H1 (cell line): ENCODE measurements around the gene DSTYK. TPM values are rescaled to one million over a fixed set of nuclear protein-coding genes. Genes with fewer than 3 reads are reported as not detected.

ENCODE experiments used
- CTCF ChIA-PET: fragments of 300-600 bp; sonication (Branson Sonifier 250); formaldehyde crosslinking; loops from one replicate; lab custom pipeline; 2021; ENCODE audit not compliant: partially characterized antibody; lab: Charles Lee
- POLR2A ChIA-PET: fragments of 300-600 bp; sonication (Branson Sonifier 250); formaldehyde crosslinking; loops from one replicate; lab custom pipeline; 2021; ENCODE audit warnings: inconsistent platforms; ENCODE audit not compliant: partially characterized antibody; lab: Charles Lee
- DNase-seq, 2 experiments: peaks; one replicate each; pipeline versions ENCODE4 v3.0.0 to v3.0.0-alpha.2; 2010 to 2022; ENCODE audit warnings: low spot score in 2 of 2, low read depth in 1 of 2, mixed read lengths in 1 of 2
- FAIRE-seq: peaks from 2 replicates; lab custom pipeline; 2011; peaks lifted over from hg19 to GRCh38; lab: Jason Lieb, UNC
- H2AFZ ChIP-seq: 2 replicates; pipeline ENCODE4 v1.8.1; 2012; ENCODE audit warnings: low read length, inconsistent platforms
- H2AK5ac ChIP-seq: 2 replicates; pipeline ENCODE4 v1.6.1; 2013; ENCODE audit warnings: low read depth, low read length
- H2BK120ac ChIP-seq: replicated peaks from 2 replicates; pipeline ENCODE3; 2013; ENCODE audit warnings: low read depth, low read length, inconsistent platforms
- H2BK12ac ChIP-seq: 2 replicates; pipeline ENCODE4 v1.6.1; 2013; ENCODE audit warnings: low read depth, low read length
- H2BK15ac ChIP-seq: 2 replicates; pipeline ENCODE4 v1.6.1; 2013; ENCODE audit warnings: low read length
- H2BK20ac ChIP-seq: 2 replicates; pipeline ENCODE4 v1.6.1; 2013; ENCODE audit warnings: low read length
- H2BK5ac ChIP-seq: 2 replicates; pipeline ENCODE4 v1.6.1; 2013; ENCODE audit warnings: low read depth, low read length
- H3K14ac ChIP-seq: 2 replicates; pipeline ENCODE4 v1.6.1; 2013; ENCODE audit warnings: inconsistent platforms; ENCODE audit not compliant: insufficient read length
- H3K18ac ChIP-seq: 2 replicates; pipeline ENCODE4 v1.6.1; 2013; ENCODE audit warnings: low read length; ENCODE audit errors: extremely low read depth
- H3K23ac ChIP-seq: 2 replicates; pipeline ENCODE4 v1.6.1; 2013; ENCODE audit warnings: inconsistent platforms; ENCODE audit not compliant: insufficient read length
- H3K23me2 ChIP-seq: 2 replicates; pipeline ENCODE4 v1.6.1; 2013; ENCODE audit warnings: low read depth, low read length
- H3K27ac ChIP-seq: 2 replicates; pipeline ENCODE4 v1.6.1; 2011; ENCODE audit warnings: low read depth, low read length, inconsistent platforms
- H3K27me3 ChIP-seq, 4 experiments: replicated peaks in 1 of 4; 1 replicate in 1 of 4; 2 replicates in 3 of 4; pipeline versions ENCODE4 v1.6.1 to v1.8.1; 2011 to 2013; ENCODE audit warnings: low read length in 3 of 4, mild to moderate bottlenecking in 3 of 4, inconsistent platforms in 2 of 4, mixed read lengths in 2 of 4, moderate library complexity in 1 of 4; ENCODE audit not compliant: control insufficient read depth in 3 of 4, insufficient read depth in 3 of 4; ENCODE audit errors: extremely low read depth in 1 of 4
- H3K36me3 ChIP-seq, 4 experiments: 2 replicates each; pipeline versions ENCODE4 v1.6.1 to v1.8.1; 2011 to 2013; ENCODE audit warnings: mild to moderate bottlenecking in 4 of 4, low read length in 3 of 4, moderate library complexity in 2 of 4, control low read depth in 1 of 4, inconsistent platforms in 1 of 4; ENCODE audit not compliant: insufficient read depth in 4 of 4, control insufficient read depth in 2 of 4
- H3K4ac ChIP-seq: replicated peaks from 2 replicates; pipeline ENCODE3; 2013; ENCODE audit warnings: low read length, low read depth, mixed read lengths, inconsistent platforms; ENCODE audit not compliant: insufficient read length
- H3K4me1 ChIP-seq, 4 experiments: replicated peaks in 1 of 4; 1 replicate in 1 of 4; 2 replicates in 3 of 4; pipeline versions ENCODE4 v1.6.1 to v1.8.1; 2011 to 2013; ENCODE audit warnings: low read length in 3 of 4, inconsistent platforms in 2 of 4, mixed read lengths in 1 of 4; ENCODE audit not compliant: insufficient read depth in 4 of 4, control insufficient read depth in 3 of 4
- H3K4me2 ChIP-seq, 2 experiments: 2 replicates each; pipeline versions ENCODE4 v1.6.1 to v1.8.1; 2011 to 2013; ENCODE audit warnings: low read depth in 2 of 2, low read length in 2 of 2, control low read depth in 1 of 2, inconsistent platforms in 1 of 2, mild to moderate bottlenecking in 1 of 2; ENCODE audit not compliant: insufficient read depth in 1 of 2
- H3K4me3 ChIP-seq, 4 experiments: fragments of 200-600, 300-600 bp in 1 of 4; sonication (generic), shearing (Covaris generic), sonication (Bioruptor Twin) in 1 of 4; 2 replicates each; pipeline versions ENCODE4 v1.5.1 to v1.8.1; 2011 to 2016; ENCODE audit warnings: low read length in 4 of 4, low read depth in 3 of 4, control low read depth in 2 of 4, inconsistent platforms in 2 of 4, mild to moderate bottlenecking in 2 of 4, mixed read lengths in 1 of 4, moderate library complexity in 1 of 4; ENCODE audit not compliant: insufficient read depth in 2 of 4; ENCODE audit errors: extremely low read depth in 1 of 4
- H3K56ac ChIP-seq: replicated peaks from 2 replicates; pipeline ENCODE3; 2013; ENCODE audit warnings: low read depth, mild to moderate bottlenecking, mixed read lengths, low read length, inconsistent platforms; ENCODE audit not compliant: insufficient read length
- H3K79me1 ChIP-seq: 2 replicates; pipeline ENCODE4 v1.6.1; 2013; ENCODE audit warnings: low read depth, low read length, control low read depth
- H3K79me2 ChIP-seq, 2 experiments: 2 replicates each; pipeline versions ENCODE4 v1.6.1 to v1.8.1; 2012 to 2013; ENCODE audit warnings: low read length in 2 of 2, mild to moderate bottlenecking in 2 of 2, inconsistent platforms in 1 of 2; ENCODE audit not compliant: insufficient read depth in 2 of 2, control insufficient read depth in 1 of 2
- H3K9ac ChIP-seq, 4 experiments: replicated peaks in 1 of 4; 1 replicate in 1 of 4; 2 replicates in 3 of 4; pipeline versions ENCODE4 v1.6.1 to v1.8.1; 2011 to 2013; ENCODE audit warnings: low read depth in 3 of 4, low read length in 3 of 4, control low read depth in 2 of 4, mild to moderate bottlenecking in 2 of 4, moderate library complexity in 2 of 4, inconsistent platforms in 1 of 4; ENCODE audit errors: extremely low read depth in 1 of 4
- H3K9me3 ChIP-seq, 2 experiments: 2 replicates each; pipeline versions ENCODE4 v1.6.1 to v1.8.1; 2012 to 2013; ENCODE audit warnings: mild to moderate bottlenecking in 2 of 2, moderate library complexity in 2 of 2, control low read depth in 1 of 2, inconsistent platforms in 1 of 2, low read depth in 1 of 2, low read length in 1 of 2, mixed read lengths in 1 of 2; ENCODE audit not compliant: insufficient read depth in 2 of 2
- H4K20me1 ChIP-seq, 2 experiments: replicated peaks in 1 of 2; 2 replicates each; pipeline versions ENCODE3 to v1.8.1; 2011 to 2013; ENCODE audit warnings: inconsistent platforms in 2 of 2, low read length in 2 of 2, mild to moderate bottlenecking in 1 of 2; ENCODE audit not compliant: insufficient read depth in 2 of 2, control insufficient read depth in 1 of 2
- H4K5ac ChIP-seq: 2 replicates; pipeline ENCODE4 v1.6.1; 2013; ENCODE audit warnings: low read length, low read depth, mixed read lengths, inconsistent platforms; ENCODE audit not compliant: insufficient read length
- H4K8ac ChIP-seq: 2 replicates; pipeline ENCODE4 v1.8.0; 2013; ENCODE audit warnings: mild to moderate bottlenecking, moderate library complexity, low read length, inconsistent platforms; ENCODE audit not compliant: insufficient read depth; ENCODE audit errors: extremely low read depth
- H4K91ac ChIP-seq: replicated peaks from 2 replicates; pipeline ENCODE3; 2013; ENCODE audit warnings: low read length, mixed read lengths, inconsistent platforms; ENCODE audit not compliant: insufficient read length
- SRF ChIP-seq: IDR thresholded peaks from 2 replicates; pipeline ENCODE4 v1.6.1; 2011; ENCODE audit warnings: mild to moderate bottlenecking, low read depth, low read length, moderate library complexity
- TEAD4 ChIP-seq: IDR thresholded peaks from 2 replicates; pipeline ENCODE4 v1.6.1; 2012; ENCODE audit warnings: low read depth, low read length, inconsistent platforms, mixed read lengths
- WGBS, 2 experiments: shearing (Covaris generic) in 1 of 2; methylation state at CpG; one replicate each; pipeline versions ENCODE4 v1.1.6 to v1.1.7; 2013 to 2015; ENCODE audit warnings: low lambda C conversion rate in 2 of 2, mixed read lengths in 2 of 2, inconsistent platforms in 1 of 2, low coverage in 1 of 2, missing lambda C conversion rate in 1 of 2; ENCODE audit not compliant: insufficient replicate concordance in 2 of 2, insufficient coverage in 1 of 2, insufficient read length in 1 of 2; ENCODE audit errors: extremely low coverage in 1 of 2, missing lambda C conversion rate in 1 of 2; 5-methylcytosine and 5-hydroxymethylcytosine counted together
- polyA plus RNA-seq, 7 experiments: library from polyadenylated mRNA; depleted of rRNA in 3 of 7; stranded (reverse) in 5 of 7; unstranded in 2 of 7; fragments of >200 nt in 5 of 7; fragments of 200-250 nt in 2 of 7; gene quantifications; 1 replicate in 5 of 7; 2 replicates in 1 of 7; 4 replicates in 1 of 7; pipeline versions ENCODE4 v1.2.1 to v1.2.3, GENCODE V29; 2011 to 2013; ENCODE audit warnings: missing spikeins in 2 of 7, mixed read lengths in 2 of 7
- total RNA-seq: library from RNA; stranded (reverse); fragmentation: NEBNext Ultra II Directional; extraction: Animal tissue kit (Norgen Biotek cat#: 25700); gene quantifications from 2 replicates; pipeline ENCODE4 v1.2.1, GENCODE V29; 2021

The DSTYK gene
- total and polyA plus RNA-seq, 2 of the 8 experiments (the other 6 are each of a cell fraction or from before 2014, with no cell fraction given), result 2.7 to 8.5 TPM

- H3K79me1 ChIP-seq, result no peaks in the 10 kb centered on the region
- no peaks in the 10 kb centered on the region for H3K23me2 ChIP-seq
- H3K9me3 ChIP-seq, result no peaks in the 10 kb centered on the region
- no peak overlapping the region for H2AFZ ChIP-seq
- no peak overlapping the region for H2AK5ac ChIP-seq
- H2BK15ac ChIP-seq, result no peak overlapping the region
- FAIRE-seq (no peak), DNase-seq (no peak)
- no peak overlapping the region for H4K8ac ChIP-seq
- no peaks in the 10 kb centered on the region for H3K27me3 ChIP-seq
- H3K4ac ChIP-seq, result no peak overlapping the region
- H2BK120ac ChIP-seq, result no peak overlapping the region
- 83% methylated on average over 1 of the region's 1 CpG; no CpG with 5 or more reads in 1 of the 2 experiments for WGBS, 2 experiments
- no peak overlapping the region for H2BK12ac ChIP-seq
- H3K18ac ChIP-seq, result no peak overlapping the region
- no peak overlapping the region for H4K5ac ChIP-seq
- ChIA-PET POLR2A (interaction anchor here (0.8 kb wide), 1 partner anchor 10 kb away, joined by 3 read pairs; no protein-coding TSS in a partner anchor), CTCF (interaction anchor here (0.5 to 4.7 kb wide), 9 partner anchors 24 to 203 kb away, joined by 3 to 29 read pairs (median 3); no protein-coding TSS in a partner anchor)
- no peak overlapping the region for H3K4me3 ChIP-seq
- no peak overlapping the region for H2BK5ac ChIP-seq
- TF ChIP-seq SRF (no peak), TEAD4 (0 out of 2 replicates have a peak, but pooled peaks have one; percentile 8)
- no peak overlapping the region for H3K9ac ChIP-seq
- H4K91ac ChIP-seq, result no peak overlapping the region
- no peak overlapping the region for H3K23ac ChIP-seq
- no peak overlapping the region for H3K14ac ChIP-seq
- H3K4me2 ChIP-seq, result no peak overlapping the region
- H3K36me3 ChIP-seq, result peaks cover 0 to 11% (median 3%) of the 10 kb centered on the region in 4 experiments; a peak in 3 of 8 replicates
- H3K79me2 ChIP-seq, result no peaks in the 10 kb centered on the region
- H2BK20ac ChIP-seq, result no peak overlapping the region
- H4K20me1 ChIP-seq, result peaks cover 0 to 1% of the 10 kb centered on the region in 2 experiments
- H3K27ac ChIP-seq, result no peak overlapping the region
- no peak overlapping the region for H3K56ac ChIP-seq
- peaks cover 0 to 3% (median 1%) of the 10 kb centered on the region in 4 experiments; a peak in 1 of 7 replicates for H3K4me1 ChIP-seq
Observed at GRCh38 chr1:205144751-205145150, 66.8 kb downstream of the DSTYK start.
